Panc1 (cell line): ENCODE measurements around the gene FBXO47. TPM values are rescaled to one million over a fixed set of nuclear protein-coding genes. Genes with fewer than 3 reads are reported as not detected.

Experiments
- ATAC-seq: fragments of 200-7000 bp; cut with Tn5 transposase; 2 replicates; pipeline ENCODE4 v1.9.1; 2020; ENCODE audit warnings: mild to moderate bottlenecking, moderate library complexity
- BruUV-seq: library from RNA; stranded (reverse); fragments of 400-500 nt; replicated peaks from 2 replicates; lab custom pipeline; 2021; lab: Mats Ljungman, UMichigan
- CTCF ChIA-PET: fragments of 300-600 bp; sonication (Branson Sonifier 250); formaldehyde crosslinking; loops from one replicate; lab custom pipeline; 2022; ENCODE audit warnings: antibody characterized with exemption; lab: Charles Lee
- POLR2A ChIA-PET: fragments of 300-600 bp; sonication (Branson Sonifier 250); formaldehyde crosslinking; loops from one replicate; lab custom pipeline; 2022; ENCODE audit warnings: antibody characterized with exemption; lab: Charles Lee
- DNase-seq: peaks from one replicate; pipeline ENCODE4 v3.0.0-alpha.2; 2010; ENCODE audit warnings: low read depth, low spot score
- H3K27ac ChIP-seq: 2 replicates; pipeline ENCODE4 v1.5.1; 2011; ENCODE audit warnings: mild to moderate bottlenecking, low read length, inconsistent platforms
- H3K27me3 ChIP-seq: fragments of 200-500 bp; sonication (Bioruptor generic); 2 replicates; pipeline ENCODE4 v1.6.0; 2014; ENCODE audit warnings: low read length, inconsistent platforms; ENCODE audit not compliant: control insufficient read depth, insufficient read depth
- H3K36me3 ChIP-seq: fragments of 200-500 bp; sonication (Bioruptor generic); 2 replicates; pipeline ENCODE4 v1.5.1; 2014; ENCODE audit warnings: inconsistent platforms, mild to moderate bottlenecking, low read length, moderate library complexity; ENCODE audit not compliant: control insufficient read depth, insufficient read depth
- H3K4me1 ChIP-seq: 2 replicates; pipeline ENCODE4 v1.5.1; 2011; ENCODE audit warnings: inconsistent platforms, mild to moderate bottlenecking, low read length, moderate library complexity; ENCODE audit not compliant: control insufficient read depth, insufficient read depth
- H3K4me3 ChIP-seq, 2 experiments: 2 replicates each; pipeline ENCODE4 v1.5.1; 2011 to 2012; ENCODE audit warnings: low read depth in 2 of 2, low read length in 2 of 2, mild to moderate bottlenecking in 2 of 2, inconsistent platforms in 1 of 2, moderate library complexity in 1 of 2
- H3K9me3 ChIP-seq: fragments of 200-500 bp; sonication (Bioruptor generic); 2 replicates; pipeline ENCODE4 v1.5.1; 2014; ENCODE audit warnings: low read depth, mild to moderate bottlenecking, inconsistent platforms, low read length, moderate library complexity; ENCODE audit not compliant: control insufficient read depth, insufficient read depth
- CTCF ChIP-seq: fragments of 450-650 bp; IDR thresholded peaks from 2 replicates; pipeline ENCODE4 v1.5.1; 2017; ENCODE audit warnings: mild to moderate bottlenecking
- POLR2AphosphoS5 ChIP-seq: IDR thresholded peaks from 2 replicates; pipeline ENCODE4 v1.6.1; 2012; ENCODE audit warnings: mild to moderate bottlenecking, low read depth, low read length, moderate library complexity
- REST ChIP-seq, 2 experiments: IDR thresholded peaks; 2 replicates each; pipeline ENCODE4 v1.6.1; 2011 to 2012; ENCODE audit warnings: low read depth in 2 of 2, control low read depth in 1 of 2, low read length in 1 of 2, mild to moderate bottlenecking in 1 of 2, moderate library complexity in 1 of 2; ENCODE audit not compliant: insufficient read depth in 1 of 2
- SIN3A ChIP-seq: IDR thresholded peaks from 2 replicates; pipeline ENCODE4 v1.6.1; 2012; ENCODE audit warnings: low read depth, mild to moderate bottlenecking, low read length, moderate library complexity, borderline replicate concordance; ENCODE audit not compliant: insufficient read depth
- TCF7L2 ChIP-seq: IDR thresholded peaks from 2 replicates; pipeline ENCODE4 v1.6.1; 2011; ENCODE audit warnings: mild to moderate bottlenecking, low read depth, low read length, inconsistent platforms
- in situ Hi-C: cut with HindIII; loops from 2 replicates; pipeline ENCODE4 v1.10.0; 2016; ENCODE audit warnings: low sequenced_read_pairs, low pct_unique_long_range_greater_than_20kb
- intact Hi-C: fragments of 100-400 bp; cut with micrococcal nuclease; formaldehyde crosslinking; loops from one replicate; pipeline ENCODE4 v1.10.0; 2022; ENCODE audit not compliant: unreplicated experiment
- total RNA-seq: library from RNA; stranded (reverse); gene quantifications from one replicate; pipeline ENCODE4 v1.2.1, GENCODE V29; 2021; ENCODE audit not compliant: unreplicated experiment

FBXO47 gene
- total RNA-seq, 1 experiment from 2014 or later: not detected

GRCh38 chr17:38919316-38920078 is 47.7 kb downstream of the FBXO47 start:
- CTCF ChIA-PET: no interaction called here
- in situ Hi-C loops: no loop called here
- no peak overlapping the region for H3K4me3 ChIP-seq

GRCh38 chr17:38918916-38919315 is 48.3 kb downstream of the FBXO47 start:
- ATAC-seq (no peak), DNase-seq (no peak)
- Histone ChIP-seq H3K27me3 (no peaks in the 10 kb centered on the region), H3K4me3 (no peak overlapping the region), H3K36me3 (no peaks in the 10 kb centered on the region), H3K9me3 (no peaks in the 10 kb centered on the region), H3K27ac (no peak overlapping the region), H3K4me1 (no peaks in the 10 kb centered on the region)
- in situ Hi-C loops (no loop called here), intact Hi-C loops (no loop called here)
- ChIA-PET CTCF (no interaction called here), POLR2A (no interaction called here)
- TF ChIP-seq POLR2AphosphoS5 (no peak), TCF7L2 (no peak), SIN3A (no peak), REST (IDR thresholded peaks at IDR 0.05; ENCODE audit: insufficient read depth in 1 of 2, low read depth in 2 of 2, low read length in 1 of 2) (no peak), CTCF (no peak)
- no TSS peak for BruUV-seq

More at GRCh38 chr17:38919316-38920078, 47.7 kb downstream of the FBXO47 start:
- no TSS peak for BruUV-seq
- no peak for TF ChIP-seq SIN3A
- no peak for TF ChIP-seq TCF7L2
- no peak for TF ChIP-seq POLR2AphosphoS5
- POLR2A ChIA-PET: interaction anchor here (0.5 kb wide), 1 partner anchor 250 kb away, joined by 6 read pairs; no protein-coding TSS in a partner anchor
- no peaks in the 10 kb centered on the region for H3K36me3 ChIP-seq
- no peaks in the 10 kb centered on the region for H3K9me3 ChIP-seq
- intact Hi-C loops: no loop called here
- DNase-seq (no peak), ATAC-seq (no peak)
- no peaks in the 10 kb centered on the region for H3K27me3 ChIP-seq
- no peak overlapping the region for H3K27ac ChIP-seq
- no peaks in the 10 kb centered on the region for H3K4me1 ChIP-seq
